H9 (cell line): ENCODE results near the gene LGSN. TPM values are rescaled to one million over a fixed set of nuclear protein-coding genes. Genes with fewer than 3 reads are reported as not detected.
"Not testable (repeated sequence)": the region's sequence is repeated elsewhere in the genome, so short reads cannot be mapped to it uniquely, and the experiment has no call there.

ENCODE experiments used
- DNase-seq: peaks from one replicate; pipeline ENCODE4 v3.0.0-alpha.2; 2017
- H2AFZ ChIP-seq: one replicate; pipeline ENCODE4 v1.6.1; 2013; ENCODE audit warnings: mild to moderate bottlenecking, low read length, control low read depth, moderate library complexity
- H2AK5ac ChIP-seq: 2 replicates; pipeline ENCODE4 v1.6.1; 2013; ENCODE audit warnings: low read length, control low read depth, mixed read lengths; ENCODE audit not compliant: insufficient read length
- H2BK120ac ChIP-seq: one replicate; pipeline ENCODE4 v1.6.1; 2013; ENCODE audit warnings: low read depth, mild to moderate bottlenecking, low read length, control low read depth, inconsistent platforms; ENCODE audit not compliant: poor library complexity, severe bottlenecking
- H2BK12ac ChIP-seq: 2 replicates; pipeline ENCODE4 v1.6.1; 2013; ENCODE audit warnings: low read length, control low read depth, mixed read lengths, low read depth; ENCODE audit not compliant: insufficient read length
- H2BK15ac ChIP-seq: 2 replicates; pipeline ENCODE4 v1.6.1; 2013; ENCODE audit warnings: low read depth, low read length, control low read depth
- H2BK20ac ChIP-seq: one replicate; pipeline ENCODE4 v1.6.1; 2013; ENCODE audit warnings: low read depth, mild to moderate bottlenecking, low read length, control low read depth, inconsistent platforms; ENCODE audit not compliant: poor library complexity, severe bottlenecking
- H2BK5ac ChIP-seq: 2 replicates; pipeline ENCODE4 v1.6.1; 2013; ENCODE audit warnings: low read length, control low read depth, mixed read lengths; ENCODE audit not compliant: insufficient read length
- H3K14ac ChIP-seq: 2 replicates; pipeline ENCODE4 v1.6.1; 2013; ENCODE audit warnings: low read length, control low read depth; ENCODE audit not compliant: insufficient read depth
- H3K18ac ChIP-seq: 2 replicates; pipeline ENCODE4 v1.6.1; 2013; ENCODE audit warnings: low read depth, mild to moderate bottlenecking, mixed read lengths, low read length, control low read depth; ENCODE audit not compliant: insufficient read length
- H3K23ac ChIP-seq: 2 replicates; pipeline ENCODE4 v1.6.1; 2013; ENCODE audit warnings: low read length, control low read depth, mixed read lengths, low read depth; ENCODE audit not compliant: insufficient read length
- H3K23me2 ChIP-seq: 2 replicates; pipeline ENCODE4 v1.6.1; 2013; ENCODE audit warnings: low read depth, mild to moderate bottlenecking, mixed read lengths, low read length, control low read depth; ENCODE audit not compliant: insufficient read length, poor library complexity, severe bottlenecking
- H3K27ac ChIP-seq: 2 replicates; pipeline ENCODE4 v1.5.1; 2013; ENCODE audit warnings: low read length, control low read depth, mixed read lengths, low read depth; ENCODE audit not compliant: insufficient read length
- H3K27me3 ChIP-seq: 2 replicates; pipeline ENCODE4 v1.6.1; 2013; ENCODE audit warnings: low read length, control low read depth, inconsistent platforms; ENCODE audit not compliant: insufficient read depth
- H3K4ac ChIP-seq: 2 replicates; pipeline ENCODE4 v1.6.1; 2013; ENCODE audit warnings: low read depth, mild to moderate bottlenecking, control low read depth, inconsistent platforms, low read length, moderate library complexity
- H3K4me1 ChIP-seq: 2 replicates; pipeline ENCODE4 v1.6.1; 2013; ENCODE audit warnings: low read length, control low read depth, inconsistent platforms; ENCODE audit not compliant: insufficient read depth
- H3K4me2 ChIP-seq: 2 replicates; pipeline ENCODE4 v1.6.1; 2013; ENCODE audit warnings: low read length, control low read depth, mixed read lengths; ENCODE audit not compliant: insufficient read length, insufficient read depth
- H3K56ac ChIP-seq: 2 replicates; pipeline ENCODE4 v1.6.1; 2013; ENCODE audit warnings: low read depth, mild to moderate bottlenecking, mixed read lengths, low read length, control low read depth; ENCODE audit not compliant: insufficient read length
- H3K79me1 ChIP-seq: 2 replicates; pipeline ENCODE4 v1.6.1; 2013; ENCODE audit warnings: low read depth, mild to moderate bottlenecking, moderate library complexity, low read length, control low read depth, inconsistent platforms; ENCODE audit not compliant: insufficient read depth, poor library complexity, severe bottlenecking
- H3K79me2 ChIP-seq: 2 replicates; pipeline ENCODE4 v1.6.1; 2013; ENCODE audit warnings: low read length, control low read depth, inconsistent platforms; ENCODE audit not compliant: insufficient read depth
- H3K9ac ChIP-seq: 2 replicates; pipeline ENCODE4 v1.6.1; 2013; ENCODE audit warnings: low read length, control low read depth, mixed read lengths; ENCODE audit not compliant: insufficient read length; ENCODE audit errors: extremely low read depth
- H3K9me3 ChIP-seq: one replicate; pipeline ENCODE4 v1.6.1; 2013; ENCODE audit warnings: low read depth, low read length, inconsistent platforms; ENCODE audit not compliant: control insufficient read depth
- H3T11ph ChIP-seq: one replicate; pipeline ENCODE4 v1.6.1; 2013; ENCODE audit warnings: mild to moderate bottlenecking, low read length, control low read depth, inconsistent platforms
- H4K20me1 ChIP-seq: one replicate; pipeline ENCODE4 v1.6.1; 2013; ENCODE audit not compliant: control insufficient read depth, insufficient read length, insufficient read depth
- H4K5ac ChIP-seq: 2 replicates; pipeline ENCODE4 v1.6.1; 2013; ENCODE audit warnings: low read depth, mild to moderate bottlenecking, mixed read lengths, low read length, control low read depth; ENCODE audit not compliant: insufficient read length
- H4K8ac ChIP-seq: replicated peaks from 2 replicates; pipeline ENCODE4 v1.6.1; 2013; ENCODE audit warnings: low read length, control low read depth, mixed read lengths, low read depth; ENCODE audit not compliant: insufficient read length
- H4K91ac ChIP-seq: 2 replicates; pipeline ENCODE4 v1.6.1; 2013; ENCODE audit warnings: low read depth, mild to moderate bottlenecking, moderate library complexity, mixed read lengths, low read length, control low read depth; ENCODE audit not compliant: insufficient read length
- H3K27ac Mint-ChIP-seq, 3 experiments: 2 replicates in 2 of 3; 3 replicates in 1 of 3; pipeline ENCODE4 v1.8.0; 2020 to 2021; ENCODE audit warnings: mixed read lengths in 3 of 3, mild to moderate bottlenecking in 1 of 3, moderate library complexity in 1 of 3
- H3K27me3 Mint-ChIP-seq: 2 replicates; pipeline ENCODE4 v1.8.0; 2021; ENCODE audit warnings: low read depth, mild to moderate bottlenecking, moderate library complexity, mixed read lengths
- H3K36me3 Mint-ChIP-seq, 3 experiments: 2 replicates in 2 of 3; 3 replicates in 1 of 3; pipeline ENCODE4 v1.8.0; 2020 to 2021; ENCODE audit warnings: low read depth in 3 of 3, mixed read lengths in 3 of 3; ENCODE audit not compliant: insufficient read depth in 1 of 3
- H3K4me1 Mint-ChIP-seq, 2 experiments: 2 replicates each; pipeline ENCODE4 v1.8.0; 2020; ENCODE audit warnings: mixed read lengths in 2 of 2
- H3K4me3 Mint-ChIP-seq, 2 experiments: 2 replicates in 1 of 2; 3 replicates in 1 of 2; pipeline ENCODE4 v1.8.0; 2020 to 2021; ENCODE audit warnings: mild to moderate bottlenecking in 2 of 2, mixed read lengths in 2 of 2, moderate library complexity in 1 of 2
- H3K9me3 Mint-ChIP-seq, 2 experiments: 2 replicates in 1 of 2; 3 replicates in 1 of 2; pipeline ENCODE4 v1.8.0; 2020; ENCODE audit warnings: mild to moderate bottlenecking in 2 of 2, mixed read lengths in 2 of 2, moderate library complexity in 1 of 2
- CTCF ChIP-seq: fragments of 200-600 bp; sonication (generic); conservative IDR thresholded peaks from 3 replicates; pipeline ENCODE4 v1.8.0; 2021; ENCODE audit warnings: antibody characterized with exemption, mild to moderate bottlenecking
- WGBS: extraction: QIAGEN DNeasy Blood & Tissue Kit; methylation state at CpG from one replicate; pipeline ENCODE4 v1.1.7; 2013; ENCODE audit warnings: missing lambda C conversion rate, low lambda C conversion rate, mixed read lengths; ENCODE audit not compliant: insufficient read length; ENCODE audit errors: extremely low coverage; 5-methylcytosine and 5-hydroxymethylcytosine counted together
- total RNA-seq: library from RNA; stranded (reverse); gene quantifications from 2 replicates; pipeline ENCODE4 v1.2.1, GENCODE V29; 2021

LGSN gene
- total RNA-seq, 1 experiment from 2014 or later: 0.13 TPM

- no peak overlapping the region for H2BK12ac ChIP-seq
Observed at GRCh38 chr6:63333440-63333839, 13.7 kb upstream of the LGSN start.

DNA sequence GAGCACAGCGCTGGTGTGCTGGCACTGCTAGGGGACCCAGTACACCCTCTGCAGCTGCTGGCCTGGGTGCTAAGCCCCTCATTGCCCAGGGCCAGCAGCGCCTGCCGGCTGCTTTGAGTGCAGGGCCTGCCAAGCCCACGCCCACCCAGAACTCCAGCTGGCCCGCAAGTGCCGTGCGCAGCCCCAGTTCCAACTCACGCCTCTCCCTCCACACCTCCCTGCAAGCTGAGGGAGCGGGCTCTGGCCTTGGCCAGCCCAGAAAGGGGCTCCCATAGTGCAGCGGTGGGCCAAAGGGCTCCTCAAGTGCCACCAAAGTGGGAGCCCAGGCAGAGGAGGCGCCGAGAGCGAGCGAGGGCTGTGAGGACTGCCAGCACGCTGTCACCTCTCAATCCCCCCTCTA, 6.8 kb upstream of the LGSN start:
- not testable (repeated sequence) for DNase-seq, H3K27me3 ChIP-seq, H2BK20ac ChIP-seq, H3K9me3 ChIP-seq, H4K8ac ChIP-seq, H2BK5ac ChIP-seq, H4K5ac ChIP-seq, H3T11ph ChIP-seq, H4K20me1 ChIP-seq, H2AFZ ChIP-seq, H3K4ac ChIP-seq, H3K9ac ChIP-seq, H3K14ac ChIP-seq, H3K56ac ChIP-seq, H4K91ac ChIP-seq, H3K18ac ChIP-seq, H2BK15ac ChIP-seq, H2BK12ac ChIP-seq, H3K79me1 ChIP-seq, H3K23me2 ChIP-seq, H3K4me2 ChIP-seq, H3K79me2 ChIP-seq, H2AK5ac ChIP-seq, H3K27ac ChIP-seq, H2BK120ac ChIP-seq, H3K23ac ChIP-seq, H3K4me1 ChIP-seq, H3K27ac Mint-ChIP-seq, H3K4me3 Mint-ChIP-seq
- H3K4me1 Mint-ChIP-seq: peaks cover 10 to 13% of the 10 kb centered on the region in 2 experiments
- no CpG with 5 or more reads among the region's 15 CpGs for WGBS
- H3K9me3 Mint-ChIP-seq: peaks cover 22 to 33% of the 10 kb centered on the region in 2 experiments
- peaks cover 11% of the 10 kb centered on the region for H3K27me3 Mint-ChIP-seq
- peaks cover 7 to 13% (median 10%) of the 10 kb centered on the region in 3 experiments; a peak in 6 of 7 replicates for H3K36me3 Mint-ChIP-seq

More at GRCh38 chr6:63333440-63333839, 13.7 kb upstream of the LGSN start:
- Histone ChIP-seq H3K4me2 (no peak overlapping the region), H2BK15ac (no peak overlapping the region), H3K79me2 (no peaks in the 10 kb centered on the region), H2BK20ac (no peak overlapping the region), H4K5ac (no peak overlapping the region), H3K14ac (no peak overlapping the region), H3K23me2 (no peaks in the 10 kb centered on the region), H3K4me1 (no peaks in the 10 kb centered on the region), H2AFZ (no peak overlapping the region), H3K23ac (no peak overlapping the region), H4K8ac (no peak overlapping the region), H3K18ac (no peak overlapping the region), H2BK120ac (no peak overlapping the region), H2BK5ac (no peak overlapping the region), H2AK5ac (no peak overlapping the region), H3K56ac (no peak overlapping the region), H3K27me3 (no peaks in the 10 kb centered on the region), H3K9me3 (no peaks in the 10 kb centered on the region), H3K79me1 (no peaks in the 10 kb centered on the region), H4K20me1 (no peaks in the 10 kb centered on the region), H3K9ac (no peak overlapping the region), H3K4ac (no peak overlapping the region), H3T11ph (no peak overlapping the region), H4K91ac (no peak overlapping the region), H3K27ac (no peak overlapping the region)
- peaks cover 0 to 10% (median 3%) of the 10 kb centered on the region in 3 experiments; a peak in 4 of 7 replicates for H3K36me3 Mint-ChIP-seq
- peaks cover 8 to 23% of the 10 kb centered on the region in 2 experiments for H3K9me3 Mint-ChIP-seq
- peaks cover 7% of the 10 kb centered on the region for H3K27me3 Mint-ChIP-seq
- H3K27ac Mint-ChIP-seq: no peak overlapping the region
- DNase-seq: no peak
- no peak overlapping the region for H3K4me3 Mint-ChIP-seq
- no peak for TF ChIP-seq CTCF
- no CpG with 5 or more reads among the region's 2 CpGs for WGBS
- peaks cover 16 to 26% of the 10 kb centered on the region in 2 experiments for H3K4me1 Mint-ChIP-seq
